NCI-H82 treated with DMSO at 0.1 percent for 48 hours (cell line): Measurements from ENCODE around the gene PIK3C2B.
"Not testable (repeated sequence)": the region's sequence is repeated elsewhere in the genome, so short reads cannot be mapped to it uniquely, and the experiment has no call there.

Experiments used
- DNase-seq: peaks from one replicate; lab custom pipeline; 2025; ENCODE audit not compliant: unreplicated experiment; lab: John Stamatoyannopoulos, UW

The PIK3C2B gene

DNA sequence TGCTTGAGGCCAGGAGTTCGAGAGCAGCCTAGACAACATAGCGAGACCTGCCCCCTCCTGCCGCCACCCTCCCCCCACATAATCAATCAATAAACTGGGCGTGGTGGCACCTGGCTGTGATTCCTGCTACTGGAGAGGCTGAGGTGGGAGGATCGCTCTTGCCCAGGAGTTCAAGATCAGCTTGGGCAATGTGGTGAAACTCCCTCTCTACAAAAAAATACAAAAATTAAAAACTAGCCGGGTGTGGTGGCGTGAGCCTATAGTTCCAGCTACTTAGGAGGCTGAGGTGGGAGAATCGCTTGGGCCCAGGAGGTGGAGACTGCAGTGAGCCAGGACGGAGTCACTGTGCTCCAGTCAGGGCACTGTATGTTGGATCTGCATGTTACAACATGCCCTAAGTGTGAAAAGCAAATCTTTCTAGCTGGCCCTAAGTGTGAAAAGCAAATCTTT, 14.6 kb upstream of the PIK3C2B start:
- DNase-seq = no peak

DNA sequence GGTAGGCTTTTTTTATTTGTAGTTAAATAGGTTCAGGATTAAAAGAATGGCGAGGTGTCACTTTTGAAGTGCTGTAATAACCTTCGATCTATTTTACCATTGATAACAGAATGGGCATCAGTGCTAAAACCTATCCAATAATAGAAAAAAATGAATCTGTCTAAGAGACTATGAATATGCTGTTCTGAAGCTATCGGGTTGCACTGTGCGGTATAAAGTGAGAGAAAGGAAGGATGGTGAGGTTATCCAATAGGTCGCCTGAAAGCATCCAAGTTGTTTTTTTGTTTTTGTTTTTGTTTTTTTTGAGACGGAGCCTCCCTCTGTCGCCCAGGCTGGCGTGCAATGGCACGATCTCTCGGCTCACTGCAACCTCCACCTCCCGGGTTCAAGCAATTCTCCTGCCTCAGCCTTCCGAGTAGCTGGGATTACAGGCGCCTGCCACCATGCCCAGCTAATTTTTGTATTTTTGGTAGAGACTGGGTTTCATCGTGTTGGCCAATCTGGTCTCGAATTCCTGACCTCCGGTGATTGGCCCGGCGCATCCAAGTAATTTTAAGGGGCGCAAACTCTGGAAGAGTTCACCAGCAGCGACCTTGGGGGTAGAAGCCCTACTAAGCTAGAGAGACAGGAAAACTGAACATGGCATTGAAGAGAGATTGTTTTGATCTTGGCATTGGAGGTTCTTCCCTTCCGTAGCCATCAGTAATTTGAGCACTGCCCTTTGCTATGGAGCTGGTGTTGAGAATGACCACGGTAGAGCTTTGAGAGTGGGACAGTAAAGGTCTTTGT, 12.9 kb upstream of the PIK3C2B start:
- DNase-seq = peak; percentile 80

GRCh38 chr1:204506969-204507316, 12.3 kb upstream of the PIK3C2B start:
- peak; percentile 86 for DNase-seq

GRCh38 chr1:204506201-204506968, 11.8 kb upstream of the PIK3C2B start:
- peak; percentile 89 for DNase-seq

- DNase-seq = no peak
Observed at GRCh38 chr1:204505674-204506200, 11.1 kb upstream of the PIK3C2B start.

GRCh38 chr1:204503913-204504519, 9.4 kb upstream of the PIK3C2B start:
- DNase-seq = no peak

DNA sequence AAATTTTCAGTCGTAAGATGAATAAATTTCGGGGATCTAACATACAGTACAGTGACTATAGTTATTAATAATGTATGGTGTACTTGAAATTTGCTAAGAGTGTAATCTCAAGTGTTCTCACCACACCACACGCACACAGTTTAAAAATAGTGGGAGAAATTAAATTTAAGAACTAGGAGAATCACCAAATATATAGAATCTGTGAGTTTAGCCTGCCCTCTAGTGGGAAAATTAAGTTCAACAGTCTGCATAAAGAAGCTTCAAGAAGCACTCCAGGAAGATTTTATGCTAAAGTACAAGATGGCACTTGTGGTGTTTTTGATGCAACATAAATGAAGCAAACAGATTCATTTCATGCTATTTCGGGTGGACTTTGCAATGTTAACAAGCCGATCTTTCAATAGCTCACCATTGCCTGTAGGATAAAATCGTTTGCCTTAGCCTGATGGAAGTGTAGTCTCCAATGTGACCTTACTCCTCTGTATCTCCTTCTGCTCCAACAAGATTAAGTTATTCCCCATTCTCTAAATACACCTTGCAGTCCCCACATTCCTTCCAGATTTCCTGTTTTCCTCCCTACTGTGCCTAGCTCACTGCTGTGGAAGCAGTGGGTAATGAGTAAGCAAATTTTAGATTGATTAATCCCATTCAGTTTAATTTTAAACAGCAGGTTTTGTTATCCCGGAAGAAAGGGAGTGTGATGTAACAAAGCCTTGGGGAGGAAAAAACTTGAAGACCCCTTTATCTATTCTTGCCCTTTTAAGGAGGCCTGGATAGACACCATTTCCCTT, 8.7 kb upstream of the PIK3C2B start:
- peak; percentile 79 for DNase-seq

DNA sequence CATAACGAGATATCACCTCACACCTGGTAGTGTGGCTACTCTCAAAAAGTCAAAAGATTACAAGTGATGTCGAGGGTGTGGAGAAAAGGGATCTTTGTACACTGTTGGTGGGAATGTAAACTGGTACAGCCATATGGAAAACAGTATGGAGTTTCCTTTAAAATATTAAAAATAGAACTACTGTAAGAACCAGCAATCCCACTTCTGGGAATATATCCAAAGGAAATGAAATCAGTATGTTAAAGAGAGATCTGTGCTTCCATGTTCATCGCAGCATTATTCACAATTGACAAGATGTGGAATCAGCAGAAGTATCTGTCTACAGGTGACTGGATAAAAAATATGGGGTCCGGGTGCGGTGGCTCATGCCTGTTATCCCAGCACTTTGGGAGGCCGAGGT, 7.6 kb upstream of the PIK3C2B start:
- DNase-seq = no peak

DNA sequence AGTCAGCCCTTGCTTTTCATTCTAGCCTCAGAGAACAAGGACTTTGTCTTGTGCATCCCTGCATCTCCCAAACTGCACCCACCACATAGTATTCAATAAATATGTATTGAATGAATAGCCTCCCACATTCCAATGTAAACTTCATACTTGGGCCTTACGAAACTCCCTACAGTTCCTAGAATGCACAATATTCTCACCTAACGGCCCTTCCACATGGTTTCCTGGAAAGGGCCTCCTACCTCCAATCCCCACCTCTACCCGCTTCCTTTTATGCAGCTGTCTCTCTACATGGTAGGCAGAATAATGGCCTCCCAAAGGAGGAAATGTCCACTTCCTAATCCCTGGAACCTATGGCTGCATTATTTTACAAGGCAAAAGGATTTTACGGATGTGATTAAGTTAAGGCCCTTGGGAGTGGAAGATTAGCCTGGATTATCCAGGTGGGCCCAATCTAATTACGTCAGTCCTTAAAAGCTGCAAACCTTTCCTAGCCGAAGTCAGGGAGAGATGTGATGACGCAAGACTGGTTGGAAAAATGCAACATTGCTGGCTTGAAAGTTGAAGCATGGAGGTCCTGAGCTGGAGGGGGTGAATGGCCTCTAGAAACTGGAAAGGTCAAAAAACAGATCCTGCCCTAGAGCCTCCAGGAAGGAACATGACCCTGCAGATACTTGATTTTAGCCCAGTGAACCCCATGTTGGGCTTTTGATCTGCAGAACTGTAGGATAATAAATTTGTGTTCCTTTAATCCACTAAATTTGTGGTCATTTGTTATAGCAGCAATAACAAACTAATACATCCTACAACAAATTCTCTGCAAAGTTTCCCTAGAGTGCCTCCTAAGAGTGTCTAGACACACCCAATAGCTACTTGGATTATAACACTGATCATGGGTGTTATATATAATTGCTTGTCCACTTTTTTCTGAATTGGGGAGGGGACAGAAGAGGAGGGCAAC, 5.2 kb upstream of the PIK3C2B start:
- DNase-seq = peak; percentile 97

- no peak for DNase-seq
Observed at GRCh38 chr1:204498981-204499380, 4.4 kb upstream of the PIK3C2B start.

DNA sequence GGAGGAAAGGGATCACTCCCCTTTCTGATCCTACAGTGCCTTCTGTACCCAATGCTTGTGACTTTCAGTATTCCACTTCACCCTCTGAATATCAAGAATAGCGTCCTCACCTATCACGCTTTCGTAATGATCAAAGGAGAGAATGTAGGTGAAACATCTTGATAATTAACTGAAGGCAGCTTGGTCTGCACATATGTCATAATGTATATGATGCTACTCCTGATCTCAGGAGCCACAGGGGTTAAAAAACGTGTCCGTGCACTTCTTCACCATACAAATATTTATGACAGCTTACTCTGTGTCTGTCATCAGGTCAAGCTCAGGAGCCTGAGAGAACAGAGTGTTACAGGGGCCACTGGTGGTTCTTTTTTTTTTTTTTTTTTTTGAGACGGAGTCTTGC, 1.2 kb upstream of the PIK3C2B start:
- DNase-seq = no peak

- DNase-seq = no peak
Observed at GRCh38 chr1:204495078-204495753, 611 bp upstream of the PIK3C2B start.

- DNase-seq = peak; percentile 22
Observed at GRCh38 chr1:204493984-204494280, 673 bp downstream of the PIK3C2B start.

- DNase-seq = no peak
Observed at GRCh38 chr1:204493145-204493983, 1.2 kb downstream of the PIK3C2B start.

- DNase-seq = no peak
Observed at GRCh38 chr1:204491655-204492054, 3.0 kb downstream of the PIK3C2B start.

GRCh38 chr1:204487256-204487615, 7.4 kb downstream of the PIK3C2B start:
- DNase-seq = peak; percentile 24

DNA sequence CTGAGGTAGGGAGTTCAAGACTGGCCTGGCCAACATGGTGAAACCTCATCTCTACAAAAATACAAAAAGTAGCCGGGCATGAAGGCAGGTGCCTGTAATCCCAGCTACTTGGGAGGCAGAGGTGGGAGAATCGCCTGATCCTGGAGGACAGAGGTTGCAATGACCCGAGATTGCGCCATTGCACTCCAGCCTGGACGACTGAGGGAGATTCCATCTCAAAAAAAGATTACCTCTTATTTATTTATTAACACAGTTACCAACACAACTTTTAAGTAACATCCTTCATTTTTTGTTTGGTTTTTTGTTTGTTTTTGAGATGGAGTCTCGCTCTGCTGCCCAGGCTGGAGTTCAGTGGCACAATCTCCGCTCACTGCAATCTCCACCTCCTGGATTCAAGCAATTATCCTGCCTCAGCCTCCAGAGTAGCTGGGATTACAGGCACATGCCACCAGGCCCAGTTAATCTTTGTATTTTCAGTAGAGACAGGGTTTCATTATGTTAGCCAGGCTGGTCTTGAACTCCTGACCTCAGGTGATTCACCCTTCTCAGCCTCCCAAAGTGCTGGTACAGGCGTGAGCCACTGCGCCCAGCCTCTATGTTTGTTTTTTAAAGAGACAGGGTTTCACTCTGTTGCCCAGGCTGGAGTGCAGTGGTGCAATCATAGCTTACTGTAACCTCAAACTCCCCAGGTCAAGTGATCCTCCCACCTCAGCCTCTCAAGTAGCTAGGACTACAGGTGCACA, 7.9 kb downstream of the PIK3C2B start:
- DNase-seq = not testable (repeated sequence)

DNA sequence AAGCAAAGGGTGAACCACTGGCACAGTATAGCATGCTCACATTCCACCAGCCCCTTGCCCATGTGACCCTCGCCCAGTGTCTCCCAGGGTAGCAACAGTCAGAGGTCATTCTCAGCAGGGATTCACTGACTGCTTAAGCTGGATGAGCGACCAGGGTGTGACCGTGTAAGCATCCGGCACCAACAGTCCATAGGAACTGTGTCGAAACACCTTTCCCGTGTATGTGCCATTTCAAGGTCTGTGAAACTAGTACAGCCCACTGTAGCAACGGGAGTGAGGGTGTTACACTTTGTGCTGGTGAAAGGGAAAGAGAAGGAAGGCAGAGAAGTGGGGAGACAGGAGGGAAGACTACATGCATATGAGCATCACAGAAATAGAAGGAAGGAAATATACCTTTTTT, 10.8 kb downstream of the PIK3C2B start:
- no peak for DNase-seq
